Nephron (organoid): ENCODE data around the gene OPA1.

Experiments used
- H3K27ac Mint-ChIP-seq, 3 experiments: 2 replicates each; pipeline ENCODE4 v1.8.0; 2020; ENCODE audit warnings: mixed read lengths in 3 of 3, mild to moderate bottlenecking in 2 of 3, moderate library complexity in 1 of 3
- H3K27me3 Mint-ChIP-seq: 2 replicates; pipeline ENCODE4 v1.8.0; 2021; ENCODE audit warnings: low read depth, mild to moderate bottlenecking, moderate library complexity, mixed read lengths
- H3K36me3 Mint-ChIP-seq: 2 replicates; pipeline ENCODE4 v1.8.0; 2020; ENCODE audit warnings: low read depth, mixed read lengths
- H3K4me1 Mint-ChIP-seq: 2 replicates; pipeline ENCODE4 v1.8.0; 2020; ENCODE audit warnings: mixed read lengths
- H3K4me3 Mint-ChIP-seq, 3 experiments: 2 replicates each; pipeline ENCODE4 v1.8.0; 2020; ENCODE audit warnings: mild to moderate bottlenecking in 3 of 3, mixed read lengths in 3 of 3, moderate library complexity in 2 of 3
- H3K9me3 Mint-ChIP-seq: 2 replicates; pipeline ENCODE4 v1.8.0; 2020; ENCODE audit warnings: mixed read lengths
- TF ChIP-seq, protein P1 (sequence below), 3 experiments: fragments of 200-600 bp; sonication (generic); IDR thresholded peaks; one replicate each; pipeline ENCODE4 v1.5.0; 2021; ENCODE audit warnings: antibody characterized with exemption in 3 of 3; ENCODE audit not compliant: unreplicated experiment in 3 of 3

The OPA1 gene

GRCh38 chr3:193637831-193638230 lies 44.8 kb downstream of the OPA1 start:
- TF ChIP-seq, protein P1, sequence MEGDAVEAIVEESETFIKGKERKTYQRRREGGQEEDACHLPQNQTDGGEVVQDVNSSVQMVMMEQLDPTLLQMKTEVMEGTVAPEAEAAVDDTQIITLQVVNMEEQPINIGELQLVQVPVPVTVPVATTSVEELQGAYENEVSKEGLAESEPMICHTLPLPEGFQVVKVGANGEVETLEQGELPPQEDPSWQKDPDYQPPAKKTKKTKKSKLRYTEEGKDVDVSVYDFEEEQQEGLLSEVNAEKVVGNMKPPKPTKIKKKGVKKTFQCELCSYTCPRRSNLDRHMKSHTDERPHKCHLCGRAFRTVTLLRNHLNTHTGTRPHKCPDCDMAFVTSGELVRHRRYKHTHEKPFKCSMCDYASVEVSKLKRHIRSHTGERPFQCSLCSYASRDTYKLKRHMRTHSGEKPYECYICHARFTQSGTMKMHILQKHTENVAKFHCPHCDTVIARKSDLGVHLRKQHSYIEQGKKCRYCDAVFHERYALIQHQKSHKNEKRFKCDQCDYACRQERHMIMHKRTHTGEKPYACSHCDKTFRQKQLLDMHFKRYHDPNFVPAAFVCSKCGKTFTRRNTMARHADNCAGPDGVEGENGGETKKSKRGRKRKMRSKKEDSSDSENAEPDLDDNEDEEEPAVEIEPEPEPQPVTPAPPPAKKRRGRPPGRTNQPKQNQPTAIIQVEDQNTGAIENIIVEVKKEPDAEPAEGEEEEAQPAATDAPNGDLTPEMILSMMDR (IDR thresholded peaks at IDR 0.05; ENCODE audit: unreplicated experiment in 3 of 3): no peak
- H3K9me3 Mint-ChIP-seq: no peaks in the 10 kb centered on the region
- no peak overlapping the region for H3K4me3 Mint-ChIP-seq
- no peaks in the 10 kb centered on the region for H3K27me3 Mint-ChIP-seq
- no peaks in the 10 kb centered on the region for H3K4me1 Mint-ChIP-seq
- peaks cover 12% of the 10 kb centered on the region for H3K36me3 Mint-ChIP-seq
- H3K27ac Mint-ChIP-seq: no peak overlapping the region

GRCh38 chr3:193638833-193639232 lies 45.8 kb downstream of the OPA1 start:
- H3K36me3 Mint-ChIP-seq: peaks cover 19% of the 10 kb centered on the region
- no peak overlapping the region for H3K4me3 Mint-ChIP-seq
- H3K9me3 Mint-ChIP-seq: no peaks in the 10 kb centered on the region
- TF ChIP-seq, protein P1 (IDR thresholded peaks at IDR 0.05; ENCODE audit: unreplicated experiment in 3 of 3): no peak
- no peak overlapping the region for H3K27ac Mint-ChIP-seq
- no peaks in the 10 kb centered on the region for H3K27me3 Mint-ChIP-seq
- no peaks in the 10 kb centered on the region for H3K4me1 Mint-ChIP-seq

DNA sequence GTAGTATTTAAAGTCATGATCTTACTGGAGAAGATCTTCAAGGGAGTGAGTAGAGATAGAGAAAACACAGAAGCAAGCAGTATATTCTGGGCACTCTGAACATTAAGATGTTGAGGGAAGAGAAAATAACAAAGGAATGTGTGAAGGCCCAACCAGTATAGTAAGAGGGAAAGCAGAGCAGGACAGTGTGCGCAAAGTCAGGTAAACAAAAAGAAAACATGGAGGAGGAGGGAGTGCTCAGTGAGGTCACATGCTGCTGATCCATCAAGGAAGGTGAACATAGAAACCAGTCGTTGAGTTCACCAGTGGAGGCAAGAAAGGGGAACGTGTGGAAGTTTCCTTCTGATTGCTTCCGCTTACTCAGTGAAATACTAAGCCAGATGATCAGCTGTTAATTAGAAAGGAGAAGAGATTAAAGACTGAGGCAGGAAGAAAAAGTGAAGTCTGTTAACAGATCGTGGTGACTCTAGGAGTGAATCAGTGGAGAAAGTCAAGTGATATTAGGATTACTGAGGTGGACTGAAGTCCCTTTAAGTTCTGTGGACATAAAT lies 47.2 kb downstream of the OPA1 start:
- H3K27me3 Mint-ChIP-seq: no peaks in the 10 kb centered on the region

GRCh38 chr3:193640728-193641439 lies 47.9 kb downstream of the OPA1 start:
- Mint-ChIP-seq H3K36me3 (peaks cover 31% of the 10 kb centered on the region), H3K27ac (no peak overlapping the region), H3K4me3 (no peak overlapping the region), H3K4me1 (no peaks in the 10 kb centered on the region), H3K27me3 (no peaks in the 10 kb centered on the region), H3K9me3 (no peaks in the 10 kb centered on the region)
- TF ChIP-seq, protein P1 (IDR thresholded peaks at IDR 0.05; ENCODE audit: unreplicated experiment in 3 of 3): no peak

More for the DNA sequence above, 47.2 kb downstream of the OPA1 start:
- TF ChIP-seq, protein P1 (IDR thresholded peaks at IDR 0.05; ENCODE audit: unreplicated experiment in 3 of 3): no peak
- no peak overlapping the region for H3K4me3 Mint-ChIP-seq
- H3K27ac Mint-ChIP-seq: no peak overlapping the region
- no peaks in the 10 kb centered on the region for H3K4me1 Mint-ChIP-seq
- no peaks in the 10 kb centered on the region for H3K9me3 Mint-ChIP-seq
- H3K36me3 Mint-ChIP-seq: peaks cover 28% of the 10 kb centered on the region

GRCh38 chr3:193641440-193641775 lies 48.4 kb downstream of the OPA1 start:
- Mint-ChIP-seq H3K4me3 (no peak overlapping the region), H3K4me1 (no peaks in the 10 kb centered on the region), H3K9me3 (no peaks in the 10 kb centered on the region), H3K27me3 (no peaks in the 10 kb centered on the region), H3K36me3 (peaks cover 36% of the 10 kb centered on the region), H3K27ac (no peak overlapping the region)
- TF ChIP-seq, protein P1 (IDR thresholded peaks at IDR 0.05; ENCODE audit: unreplicated experiment in 3 of 3): no peak

- H3K9me3 Mint-ChIP-seq: no peaks in the 10 kb centered on the region
- TF ChIP-seq, protein P1 (IDR thresholded peaks at IDR 0.05; ENCODE audit: unreplicated experiment in 3 of 3): no peak
- H3K27me3 Mint-ChIP-seq: no peaks in the 10 kb centered on the region
- H3K27ac Mint-ChIP-seq: no peak overlapping the region
- no peaks in the 10 kb centered on the region for H3K4me1 Mint-ChIP-seq
- no peak overlapping the region for H3K4me3 Mint-ChIP-seq
- peaks cover 64% of the 10 kb centered on the region for H3K36me3 Mint-ChIP-seq
Measured at GRCh38 chr3:193645806-193646205, 52.8 kb downstream of the OPA1 start.
